Measurements from ENCODE around the gene ZNF865.

ZNF865 gene

GRCh38 chr19:55658846-55659459 is 53.5 kb downstream of the ZNF865 start:
- DNase-seq (ENCODE audit: low read depth) = no peak

GRCh38 chr19:55659822-55660221 is 54.4 kb downstream of the ZNF865 start:
- DNase-seq (ENCODE audit: low read depth) = no peak

- no peak for DNase-seq (ENCODE audit: low read depth)
These were observed 55.0 kb downstream of the ZNF865 start for GRCh38 chr19:55660404-55660803.

- no peak for DNase-seq (ENCODE audit: low read depth)
These were observed 55.5 kb downstream of the ZNF865 start for GRCh38 chr19:55660991-55661390.

- no peak for DNase-seq (ENCODE audit: low read depth)
These were observed 56.4 kb downstream of the ZNF865 start for GRCh38 chr19:55661826-55662225.

GRCh38 chr19:55663846-55664536 is 58.5 kb downstream of the ZNF865 start:
- DNase-seq (ENCODE audit: low read depth) = no peak

- no peak for DNase-seq (ENCODE audit: low read depth)
These were observed 61.0 kb downstream of the ZNF865 start for GRCh38 chr19:55666343-55667005.
